Gastroesophageal sphincter (tissue), 3 donors: Measurements from ENCODE around the gene ADAMTS7.
"Not testable (repeated sequence)": the region's sequence is repeated elsewhere in the genome, so short reads cannot be mapped to it uniquely, and the experiment has no call there.

Source experiments
- POLR2A ChIP-seq, 2 donors: fragments of 450-650 bp; IDR thresholded peaks; one replicate each; pipeline ENCODE4 v1.6.1; 2017; ENCODE audit warnings: antibody characterized with exemption in 2 of 2, mild to moderate bottlenecking in 2 of 2, moderate library complexity in 1 of 2
- TF ChIP-seq, protein P1 (sequence below), 4 experiments: fragments of 200-600 bp in 2 of 4; fragments of 450-650 bp in 2 of 4; sonication (generic) in 1 of 4; IDR thresholded peaks; one replicate each; pipeline ENCODE4 v1.5.1; 2017 to 2019; ENCODE audit warnings: antibody characterized with exemption in 4 of 4, mild to moderate bottlenecking in 2 of 4, moderate library complexity in 2 of 4

DNA sequence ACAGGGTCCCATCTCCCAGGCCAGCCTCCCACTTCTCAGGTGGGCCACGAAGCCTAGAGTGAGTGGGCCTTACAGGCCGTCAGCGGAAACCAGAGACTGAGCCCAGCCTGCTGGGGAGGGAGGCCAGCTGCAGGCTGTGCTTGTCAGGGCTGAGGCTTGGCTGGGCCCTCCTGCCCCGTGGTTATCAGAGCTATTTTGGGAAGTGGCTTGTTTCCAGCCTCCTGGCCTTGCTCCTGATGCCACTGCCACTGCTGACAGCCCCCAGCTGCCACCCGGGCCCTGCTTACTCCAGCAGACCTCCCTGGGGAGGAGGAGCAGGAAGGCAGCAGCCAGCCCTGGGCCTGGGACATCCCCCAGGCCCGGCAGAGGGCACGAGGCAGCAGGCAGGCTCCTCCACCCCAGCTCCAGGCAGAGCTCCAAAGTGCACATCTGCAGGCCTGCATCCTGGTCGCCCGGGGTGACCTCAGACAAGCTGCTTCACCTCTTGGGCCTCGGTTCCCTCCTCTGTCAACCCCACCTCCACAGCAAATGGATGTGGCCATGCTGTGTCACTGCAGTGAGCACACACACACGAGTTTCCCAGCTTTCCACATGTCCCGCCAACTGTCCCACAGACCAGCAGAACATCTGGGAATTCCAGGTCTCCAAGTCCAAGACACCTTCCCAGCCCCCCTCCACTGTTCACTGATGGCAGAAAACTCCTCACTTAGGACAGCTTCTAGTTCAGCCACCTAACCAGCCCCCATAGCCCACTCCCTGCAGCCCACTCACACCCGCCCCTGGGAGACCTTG lies 51.0 kb downstream of the ADAMTS7 start:
- TF ChIP-seq, protein P1, sequence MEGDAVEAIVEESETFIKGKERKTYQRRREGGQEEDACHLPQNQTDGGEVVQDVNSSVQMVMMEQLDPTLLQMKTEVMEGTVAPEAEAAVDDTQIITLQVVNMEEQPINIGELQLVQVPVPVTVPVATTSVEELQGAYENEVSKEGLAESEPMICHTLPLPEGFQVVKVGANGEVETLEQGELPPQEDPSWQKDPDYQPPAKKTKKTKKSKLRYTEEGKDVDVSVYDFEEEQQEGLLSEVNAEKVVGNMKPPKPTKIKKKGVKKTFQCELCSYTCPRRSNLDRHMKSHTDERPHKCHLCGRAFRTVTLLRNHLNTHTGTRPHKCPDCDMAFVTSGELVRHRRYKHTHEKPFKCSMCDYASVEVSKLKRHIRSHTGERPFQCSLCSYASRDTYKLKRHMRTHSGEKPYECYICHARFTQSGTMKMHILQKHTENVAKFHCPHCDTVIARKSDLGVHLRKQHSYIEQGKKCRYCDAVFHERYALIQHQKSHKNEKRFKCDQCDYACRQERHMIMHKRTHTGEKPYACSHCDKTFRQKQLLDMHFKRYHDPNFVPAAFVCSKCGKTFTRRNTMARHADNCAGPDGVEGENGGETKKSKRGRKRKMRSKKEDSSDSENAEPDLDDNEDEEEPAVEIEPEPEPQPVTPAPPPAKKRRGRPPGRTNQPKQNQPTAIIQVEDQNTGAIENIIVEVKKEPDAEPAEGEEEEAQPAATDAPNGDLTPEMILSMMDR (IDR thresholded peaks at IDR 0.05): not testable (repeated sequence)
- not testable (repeated sequence) for TF ChIP-seq POLR2A (IDR thresholded peaks at IDR 0.05)
